Osteoblast (primary cell): ENCODE results near the gene SLC46A3. TPM values are rescaled to one million over a fixed set of nuclear protein-coding genes. Genes with fewer than 3 reads are reported as not detected.
"Not testable (repeated sequence)": the region's sequence is repeated elsewhere in the genome, so short reads cannot be mapped to it uniquely, and the experiment has no call there.

Experiments
- DNase-seq: peaks from one replicate; pipeline ENCODE4 v3.0.0; 2011; ENCODE audit warnings: low spot score, mixed read lengths; ENCODE audit not compliant: insufficient read length; ENCODE audit errors: missing footprints
- H2AFZ ChIP-seq: 2 replicates; pipeline ENCODE4 v1.6.0; 2011; ENCODE audit warnings: mild to moderate bottlenecking, low read length
- H3K27ac ChIP-seq: 2 replicates; pipeline ENCODE4 v1.5.1; 2011; ENCODE audit warnings: mild to moderate bottlenecking, low read depth, low read length, moderate library complexity
- H3K27me3 ChIP-seq: 2 replicates; pipeline ENCODE4 v1.6.0; 2012; ENCODE audit warnings: mild to moderate bottlenecking, control low read depth, inconsistent platforms, low read length, moderate library complexity; ENCODE audit not compliant: insufficient read depth
- H3K36me3 ChIP-seq: 2 replicates; pipeline ENCODE4 v1.5.1; 2011; ENCODE audit warnings: mild to moderate bottlenecking, low read length, control low read depth, moderate library complexity; ENCODE audit not compliant: insufficient read depth
- H3K4me1 ChIP-seq: 2 replicates; pipeline ENCODE4 v1.5.1; 2011; ENCODE audit warnings: mild to moderate bottlenecking, low read length, control low read depth, moderate library complexity; ENCODE audit not compliant: insufficient read depth
- H3K4me2 ChIP-seq: 2 replicates; pipeline ENCODE4 v1.6.0; 2011; ENCODE audit warnings: mild to moderate bottlenecking, low read length; ENCODE audit not compliant: insufficient read depth
- H3K4me3 ChIP-seq: fragments of 200-600 bp; sonication (generic); 3 replicates; pipeline ENCODE4 v1.5.1; 2012; ENCODE audit warnings: mild to moderate bottlenecking, low read length, inconsistent platforms; ENCODE audit not compliant: insufficient read depth
- H3K79me2 ChIP-seq: 2 replicates; pipeline ENCODE4 v1.6.0; 2012; ENCODE audit warnings: mild to moderate bottlenecking, low read length, control low read depth, inconsistent platforms; ENCODE audit not compliant: insufficient read depth
- H3K9me3 ChIP-seq: 2 replicates; pipeline ENCODE4 v1.5.1; 2011; ENCODE audit warnings: low read depth, low read length, control low read depth
- H4K20me1 ChIP-seq: 2 replicates; pipeline ENCODE4 v1.6.0; 2012; ENCODE audit warnings: mild to moderate bottlenecking, low read length, control low read depth; ENCODE audit not compliant: insufficient read depth
- CTCF ChIP-seq: IDR thresholded peaks from 2 replicates; pipeline ENCODE4 v1.5.1; 2011; ENCODE audit warnings: mild to moderate bottlenecking, low read depth, low read length, moderate library complexity; ENCODE audit errors: extremely low read depth
- total RNA-seq: library from RNA; depleted of rRNA; stranded (reverse); fragments of >200 nt; gene quantifications from 2 replicates; pipeline ENCODE4 v1.2.3, GENCODE V29; 2012

The SLC46A3 gene
- total RNA-seq, 1 donor, result 11.2 TPM

- no peaks in the 10 kb centered on the region for H3K9me3 ChIP-seq
- H3K4me1 ChIP-seq, result peaks cover 9% of the 10 kb centered on the region
- peaks cover 11% of the 10 kb centered on the region for H3K36me3 ChIP-seq
- no peak for TF ChIP-seq CTCF
- H2AFZ ChIP-seq, result no peak overlapping the region
- DNase-seq, result no peak
- H4K20me1 ChIP-seq, result no peaks in the 10 kb centered on the region
- H3K79me2 ChIP-seq, result no peaks in the 10 kb centered on the region
- no peak overlapping the region for H3K27ac ChIP-seq
- H3K4me3 ChIP-seq, result no peak overlapping the region
- H3K4me2 ChIP-seq, result no peak overlapping the region
- no peaks in the 10 kb centered on the region for H3K27me3 ChIP-seq
Observed at GRCh38 chr13:28697441-28697840, 21.3 kb downstream of the SLC46A3 start.

GRCh38 chr13:28693605-28694491, 24.9 kb downstream of the SLC46A3 start:
- H3K27ac ChIP-seq, DNase-seq: not testable (repeated sequence)

GRCh38 chr13:28685892-28686291, 32.9 kb downstream of the SLC46A3 start:
- H3K9me3 ChIP-seq, result no peaks in the 10 kb centered on the region
- H3K4me1 ChIP-seq, result no peaks in the 10 kb centered on the region
- H3K4me3 ChIP-seq, result no peak overlapping the region
- H3K36me3 ChIP-seq, result no peaks in the 10 kb centered on the region
- DNase-seq, result no peak
- no peak overlapping the region for H2AFZ ChIP-seq
- TF ChIP-seq CTCF, result no peak
- no peak overlapping the region for H3K27ac ChIP-seq
- H3K4me2 ChIP-seq, result no peak overlapping the region
- H4K20me1 ChIP-seq, result no peaks in the 10 kb centered on the region
- H3K27me3 ChIP-seq, result peaks cover 2% of the 10 kb centered on the region
- no peaks in the 10 kb centered on the region for H3K79me2 ChIP-seq

More at GRCh38 chr13:28693605-28694491, 24.9 kb downstream of the SLC46A3 start:
- H3K36me3 ChIP-seq, H4K20me1 ChIP-seq, H3K79me2 ChIP-seq, H3K27me3 ChIP-seq, H3K9me3 ChIP-seq, H3K4me1 ChIP-seq: not testable (repeated sequence)
- peak overlapping the region; percentile 24 for H3K4me2 ChIP-seq
- H2AFZ ChIP-seq, result peak overlapping the region; percentile 25
- H3K4me3 ChIP-seq, result peak overlapping the region; percentile 20

- no peak overlapping the region for H3K4me2 ChIP-seq
- DNase-seq, result no peak
- no peaks in the 10 kb centered on the region for H3K4me1 ChIP-seq
- no peaks in the 10 kb centered on the region for H3K79me2 ChIP-seq
- no peak overlapping the region for H2AFZ ChIP-seq
- H4K20me1 ChIP-seq, result no peaks in the 10 kb centered on the region
- peaks cover 2% of the 10 kb centered on the region for H3K27me3 ChIP-seq
- H3K4me3 ChIP-seq, result no peak overlapping the region
- no peaks in the 10 kb centered on the region for H3K36me3 ChIP-seq
- no peaks in the 10 kb centered on the region for H3K9me3 ChIP-seq
- TF ChIP-seq CTCF, result no peak
- no peak overlapping the region for H3K27ac ChIP-seq
Observed at GRCh38 chr13:28685114-28685513, 33.7 kb downstream of the SLC46A3 start.
